ENCODE data around the gene KCNJ10. TPM values are rescaled to one million over a fixed set of nuclear protein-coding genes. Genes with fewer than 3 reads are reported as not detected.

KCNJ10 gene
- total RNA-seq, 1 donor from 2014 or later, result 0.04 TPM

DNA sequence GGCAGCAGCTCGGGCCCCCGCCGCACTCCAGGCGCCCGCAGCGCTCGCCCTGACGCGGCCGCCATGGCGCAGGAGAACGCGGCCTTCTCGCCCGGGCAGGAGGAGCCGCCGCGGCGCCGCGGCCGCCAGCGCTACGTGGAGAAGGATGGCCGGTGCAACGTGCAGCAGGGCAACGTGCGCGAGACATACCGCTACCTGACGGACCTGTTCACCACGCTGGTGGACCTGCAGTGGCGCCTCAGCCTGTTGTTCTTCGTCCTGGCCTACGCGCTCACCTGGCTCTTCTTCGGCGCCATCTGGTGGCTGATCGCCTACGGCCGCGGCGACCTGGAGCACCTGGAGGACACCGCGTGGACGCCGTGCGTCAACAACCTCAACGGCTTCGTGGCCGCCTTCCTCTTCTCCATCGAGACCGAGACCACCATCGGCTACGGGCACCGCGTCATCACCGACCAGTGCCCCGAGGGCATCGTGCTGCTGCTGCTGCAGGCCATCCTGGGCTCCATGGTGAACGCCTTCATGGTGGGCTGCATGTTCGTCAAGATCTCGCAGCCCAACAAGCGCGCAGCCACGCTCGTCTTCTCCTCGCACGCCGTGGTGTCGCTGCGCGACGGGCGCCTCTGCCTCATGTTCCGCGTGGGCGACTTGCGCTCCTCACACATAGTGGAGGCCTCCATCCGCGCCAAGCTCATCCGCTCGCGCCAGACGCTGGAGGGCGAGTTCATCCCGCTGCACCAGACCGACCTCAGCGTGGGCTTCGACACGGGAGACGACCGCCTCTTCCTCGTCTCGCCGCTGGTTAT is 14.2 kb upstream of the KCNJ10 start:
- TF ChIP-seq, protein P1, sequence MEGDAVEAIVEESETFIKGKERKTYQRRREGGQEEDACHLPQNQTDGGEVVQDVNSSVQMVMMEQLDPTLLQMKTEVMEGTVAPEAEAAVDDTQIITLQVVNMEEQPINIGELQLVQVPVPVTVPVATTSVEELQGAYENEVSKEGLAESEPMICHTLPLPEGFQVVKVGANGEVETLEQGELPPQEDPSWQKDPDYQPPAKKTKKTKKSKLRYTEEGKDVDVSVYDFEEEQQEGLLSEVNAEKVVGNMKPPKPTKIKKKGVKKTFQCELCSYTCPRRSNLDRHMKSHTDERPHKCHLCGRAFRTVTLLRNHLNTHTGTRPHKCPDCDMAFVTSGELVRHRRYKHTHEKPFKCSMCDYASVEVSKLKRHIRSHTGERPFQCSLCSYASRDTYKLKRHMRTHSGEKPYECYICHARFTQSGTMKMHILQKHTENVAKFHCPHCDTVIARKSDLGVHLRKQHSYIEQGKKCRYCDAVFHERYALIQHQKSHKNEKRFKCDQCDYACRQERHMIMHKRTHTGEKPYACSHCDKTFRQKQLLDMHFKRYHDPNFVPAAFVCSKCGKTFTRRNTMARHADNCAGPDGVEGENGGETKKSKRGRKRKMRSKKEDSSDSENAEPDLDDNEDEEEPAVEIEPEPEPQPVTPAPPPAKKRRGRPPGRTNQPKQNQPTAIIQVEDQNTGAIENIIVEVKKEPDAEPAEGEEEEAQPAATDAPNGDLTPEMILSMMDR (IDR thresholded peaks at IDR 0.05; ENCODE audit: insufficient read depth, low read length, poor library complexity, severe bottlenecking), result peak; percentile 91
- DNase-seq (ENCODE audit: low read depth), result no peak
- Histone ChIP-seq H3K4me3 (ENCODE audit: low read depth, low read length) (peak overlapping the region; percentile 36), H3K36me3 (ENCODE audit: control insufficient read depth, insufficient read depth, low read length) (no peaks in the 10 kb centered on the region), H3K27me3 (ENCODE audit: control insufficient read depth, insufficient read depth, low read length) (peaks cover 45% of the 10 kb centered on the region)

- Histone ChIP-seq H3K4me3 (ENCODE audit: low read depth, low read length) (no peak overlapping the region), H3K27me3 (ENCODE audit: control insufficient read depth, insufficient read depth, low read length) (peaks cover 50% of the 10 kb centered on the region), H3K36me3 (ENCODE audit: control insufficient read depth, insufficient read depth, low read length) (no peaks in the 10 kb centered on the region)
- DNase-seq (ENCODE audit: low read depth), result no peak
- TF ChIP-seq, protein P1 (IDR thresholded peaks at IDR 0.05; ENCODE audit: insufficient read depth, low read length, poor library complexity, severe bottlenecking), result no peak
Observed at GRCh38 chr1:160082926-160083325, 13.0 kb upstream of the KCNJ10 start.

- TF ChIP-seq, protein P1 (IDR thresholded peaks at IDR 0.05; ENCODE audit: insufficient read depth, low read length, poor library complexity, severe bottlenecking), result no peak
- Histone ChIP-seq H3K36me3 (ENCODE audit: control insufficient read depth, insufficient read depth, low read length) (no peaks in the 10 kb centered on the region), H3K4me3 (ENCODE audit: low read depth, low read length) (no peak overlapping the region), H3K27me3 (ENCODE audit: control insufficient read depth, insufficient read depth, low read length) (peaks cover 51% of the 10 kb centered on the region)
- no peak for DNase-seq (ENCODE audit: low read depth)
Observed at GRCh38 chr1:160082487-160082886, 12.5 kb upstream of the KCNJ10 start.

DNA sequence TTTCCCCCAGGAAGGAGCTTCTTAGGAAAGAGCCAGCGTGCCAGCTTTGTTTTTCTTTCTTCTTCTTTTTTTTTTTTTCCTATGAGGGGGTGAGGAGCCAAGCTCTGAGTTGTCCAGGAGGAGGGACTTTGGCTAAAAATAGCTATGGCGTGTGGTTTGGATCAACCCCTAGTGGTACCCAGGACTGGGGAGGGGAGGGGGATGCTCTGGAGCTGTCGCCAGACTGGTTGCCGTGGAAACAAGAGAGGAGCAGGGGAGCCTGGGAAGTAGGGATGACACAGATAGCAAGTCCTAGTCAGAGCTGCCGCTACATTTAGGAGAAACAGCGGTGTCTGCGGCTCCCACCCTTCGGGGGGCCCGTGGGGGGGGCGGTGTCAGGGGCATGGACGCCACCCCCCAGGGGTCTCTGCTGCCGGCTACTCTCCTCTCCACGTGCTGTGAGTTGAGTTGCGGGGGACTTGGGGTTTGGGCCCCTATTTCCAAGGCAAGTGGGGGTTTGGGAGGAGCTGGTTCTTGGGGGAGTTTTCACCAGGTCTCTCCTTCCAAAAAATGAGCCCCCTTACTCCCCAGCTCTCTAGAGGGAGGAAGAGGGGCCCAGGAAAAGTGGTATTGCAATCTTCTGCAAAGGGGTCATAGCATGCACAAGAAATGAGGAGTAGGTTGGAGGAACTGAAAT is 11.4 kb upstream of the KCNJ10 start, which contains the start of gene KCNJ9:
TSS of gene KCNJ9 (plus strand) at position 278 of the 676 bp plus-strand sequence. CDS start 2,493 bp downstream, outside the sequence.
- TF ChIP-seq, protein P1 (IDR thresholded peaks at IDR 0.05; ENCODE audit: insufficient read depth, low read length, poor library complexity, severe bottlenecking), result no peak
- Histone ChIP-seq H3K4me3 (ENCODE audit: low read depth, low read length) (no peak within 1 kb of the TSS), H3K36me3 (ENCODE audit: control insufficient read depth, insufficient read depth, low read length) (no peaks in the 10 kb centered on the region), H3K27me3 (ENCODE audit: control insufficient read depth, insufficient read depth, low read length) (peaks cover 55% of the 10 kb centered on the region)
- no peak for DNase-seq (ENCODE audit: low read depth)

DNA sequence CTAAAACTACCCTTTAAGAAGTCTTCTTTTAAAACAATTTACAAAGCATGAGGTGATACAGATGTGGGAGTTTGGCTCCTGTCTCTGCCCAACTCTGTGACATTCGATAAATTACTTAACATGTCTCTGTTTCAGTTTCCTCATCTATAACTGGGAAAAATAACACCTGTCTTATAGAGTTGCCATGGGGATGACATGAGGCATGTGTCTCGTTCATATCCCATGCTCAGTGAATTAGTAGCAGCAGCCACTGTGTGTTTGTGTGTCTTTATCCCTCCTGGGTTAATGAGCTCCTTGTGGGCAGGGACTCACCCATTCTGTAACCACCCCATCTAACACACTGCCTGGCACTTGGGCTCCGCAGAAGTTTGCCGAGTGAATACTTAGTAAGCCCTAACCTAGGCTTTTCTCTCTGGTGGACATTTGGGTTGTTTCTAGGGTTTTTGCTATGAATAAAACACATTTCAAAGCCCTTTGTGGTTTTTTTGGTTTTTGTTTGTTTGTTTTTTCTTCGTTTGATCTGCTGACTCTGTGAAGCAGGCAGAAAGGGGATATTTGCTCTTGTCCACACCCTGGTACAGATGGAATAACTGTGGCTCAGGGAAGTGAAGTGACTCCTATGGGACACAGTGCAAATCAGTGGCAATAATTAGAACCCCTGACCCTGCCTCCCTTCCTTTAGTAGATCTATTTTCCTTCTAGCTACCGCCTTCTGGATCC is 10.6 kb upstream of the KCNJ10 start:
- H3K36me3 ChIP-seq (ENCODE audit: control insufficient read depth, insufficient read depth, low read length), result no peaks in the 10 kb centered on the region
- H3K4me3 ChIP-seq (ENCODE audit: low read depth, low read length), result no peak overlapping the region
- no peak for DNase-seq (ENCODE audit: low read depth)
- H3K27me3 ChIP-seq (ENCODE audit: control insufficient read depth, insufficient read depth, low read length), result peaks cover 55% of the 10 kb centered on the region
- TF ChIP-seq, protein P1 (IDR thresholded peaks at IDR 0.05; ENCODE audit: insufficient read depth, low read length, poor library complexity, severe bottlenecking), result no peak

All from kidney epithelial cell (primary cell).